Measurements from ENCODE around the gene PKDCC.

Gene PKDCC

GRCh38 chr2:42107249-42108042 is 59.6 kb downstream of the PKDCC start:
- DNase-seq (ENCODE audit: extremely low spot score), result no peak
- POLR2A ChIA-PET, result interaction anchor here (1.2 kb wide), 1 partner anchor 34 kb away, joined by 4 read pairs; no protein-coding TSS in a partner anchor
- TF ChIP-seq ELF4 (IDR thresholded peaks at IDR 0.05) (no peak), SP1 (IDR thresholded peaks at IDR 0.05) (no peak), ARNT (IDR thresholded peaks at IDR 0.05) (no peak), FOXM1 (IDR thresholded peaks at IDR 0.05; ENCODE audit: borderline replicate concordance) (no peak), TARDBP (IDR thresholded peaks at IDR 0.05) (no peak), HDGF (IDR thresholded peaks at IDR 0.05; ENCODE audit: borderline replicate concordance) (no peak), ZNF384 (IDR thresholded peaks at IDR 0.05) (no peak), SUZ12 (IDR thresholded peaks at IDR 0.05) (no peak), FOXA1 (IDR thresholded peaks at IDR 0.05) (no peak), PKNOX1 (IDR thresholded peaks at IDR 0.05) (no peak), BHLHE40 (IDR thresholded peaks at IDR 0.05; ENCODE audit: borderline replicate concordance) (no peak), LEF1 (IDR thresholded peaks at IDR 0.05; ENCODE audit: borderline replicate concordance) (no peak), FOXK2 (IDR thresholded peaks at IDR 0.05) (no peak), NFRKB (IDR thresholded peaks at IDR 0.05) (no peak), L3MBTL2 (conservative IDR thresholded peaks at IDR 0.05) (no peak), CTBP1 (IDR thresholded peaks at IDR 0.05; ENCODE audit: borderline replicate concordance) (no peak)
- CTCF ChIA-PET, result no interaction called here

Data from HEK293T (cell line).